HEK293T (cell line): ENCODE results near the gene SEL1L.

Experiments
- ARNT ChIP-seq: fragments of 450-650 bp; IDR thresholded peaks from 2 replicates; pipeline ENCODE4 v1.6.1; 2017; ENCODE audit warnings: mild to moderate bottlenecking
- ELF4 ChIP-seq: fragments of 450-650 bp; IDR thresholded peaks from 2 replicates; pipeline ENCODE4 v1.6.1; 2017; ENCODE audit warnings: antibody characterized with exemption
- L3MBTL2 ChIP-seq: fragments of 450-650 bp; conservative IDR thresholded peaks from 2 replicates; pipeline ENCODE4 v1.6.1; 2016; ENCODE audit warnings: mild to moderate bottlenecking
- TARDBP ChIP-seq: fragments of 450-650 bp; IDR thresholded peaks from 2 replicates; pipeline ENCODE4 v1.6.1; 2016

DNA sequence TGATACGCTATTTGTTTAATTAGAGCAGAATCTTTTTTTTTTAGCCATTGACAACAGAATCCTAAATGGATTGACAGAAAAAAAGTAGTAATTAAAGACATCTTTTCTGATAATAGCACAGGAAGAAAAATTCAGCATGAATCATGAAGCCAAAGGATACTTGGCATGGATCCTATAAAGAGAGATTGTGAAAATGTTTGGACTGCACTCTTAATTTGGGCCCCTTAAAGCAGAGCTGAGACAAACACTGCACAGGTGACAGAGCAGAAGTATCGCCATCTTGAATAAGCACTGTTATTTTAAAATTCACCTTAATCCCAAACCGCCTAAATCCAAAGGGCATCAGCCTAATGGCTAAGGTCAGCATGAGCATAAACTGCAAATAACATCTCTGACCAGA is 48.8 kb upstream of the SEL1L start:
- no peak for TF ChIP-seq L3MBTL2
- no peak for TF ChIP-seq ELF4
- no peak for TF ChIP-seq TARDBP
- no peak for TF ChIP-seq ARNT
